Esophagus (tissue), 2 donors: ENCODE data around the gene SYNPO. TPM values are rescaled to one million over a fixed set of nuclear protein-coding genes. Genes with fewer than 3 reads are reported as not detected.

Experiments
- H3K27ac ChIP-seq, 2 donors: one replicate each; pipeline ENCODE4 v1.5.1; 2013; ENCODE audit warnings: low read depth in 2 of 2, mild to moderate bottlenecking in 2 of 2, inconsistent platforms in 1 of 2, low read length in 1 of 2, moderate library complexity in 1 of 2
- H3K27me3 ChIP-seq, 2 donors: one replicate each; pipeline ENCODE4 v1.6.1; 2013; ENCODE audit warnings: low read length in 2 of 2, control low read depth in 1 of 2, mild to moderate bottlenecking in 1 of 2; ENCODE audit not compliant: insufficient read depth in 2 of 2, control insufficient read depth in 1 of 2
- H3K36me3 ChIP-seq, 2 donors: one replicate each; pipeline ENCODE4 v1.6.1; 2013; ENCODE audit warnings: low read length in 1 of 2; ENCODE audit not compliant: control insufficient read depth in 2 of 2, insufficient read depth in 2 of 2
- H3K4me1 ChIP-seq, 2 donors: one replicate each; pipeline ENCODE4 v1.6.1; 2013; ENCODE audit warnings: low read length in 1 of 2; ENCODE audit not compliant: control insufficient read depth in 2 of 2, insufficient read depth in 2 of 2
- H3K4me3 ChIP-seq, 2 donors: one replicate each; pipeline ENCODE4 v1.5.1; 2013; ENCODE audit warnings: low read length in 2 of 2, mild to moderate bottlenecking in 2 of 2, low read depth in 1 of 2, moderate library complexity in 1 of 2
- H3K9me3 ChIP-seq, 2 donors: one replicate each; pipeline ENCODE4 v1.6.1; 2013; ENCODE audit warnings: mild to moderate bottlenecking in 2 of 2, low read depth in 1 of 2, low read length in 1 of 2, moderate library complexity in 1 of 2; ENCODE audit not compliant: control insufficient read depth in 2 of 2, insufficient read depth in 1 of 2
- WGBS, 2 donors: extraction: QIAGEN DNeasy Blood & Tissue Kit; methylation state at CpG; one replicate each; pipeline ENCODE4 v1.1.7; 2013; 5-methylcytosine and 5-hydroxymethylcytosine counted together
- polyA plus RNA-seq, 2 donors: library from polyadenylated mRNA; stranded (reverse); fragments of 200-250 nt; gene quantifications; one replicate each; pipeline ENCODE4 v1.2.3, GENCODE V29; 2013
- donor health status: healthy with polysubstance abuse.
- donor health status: Bipolar disorder and iron deficiency.

Gene SYNPO
- polyA plus RNA-seq, 2 donors = 4.3 to 5.0 TPM

DNA sequence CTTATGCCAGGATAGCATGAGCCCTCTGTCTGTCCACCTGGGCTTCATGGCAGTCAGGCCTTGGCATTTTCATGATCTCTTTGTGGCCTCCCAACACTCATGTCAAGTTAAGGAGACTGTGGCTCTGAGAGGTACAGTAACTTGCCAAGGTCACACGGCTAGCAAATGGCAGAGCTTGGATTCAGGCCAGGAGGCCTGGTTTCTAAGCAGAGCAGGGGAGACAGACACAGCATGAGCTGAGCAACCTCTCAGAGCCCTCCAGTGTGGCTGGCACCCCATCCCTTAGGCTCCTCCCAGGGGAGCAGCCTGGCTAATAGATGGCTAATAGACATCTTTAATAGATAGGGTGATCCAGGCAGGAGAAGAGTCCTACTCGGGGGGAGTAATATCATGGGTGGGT lies 4.1 kb downstream of the SYNPO start:
- H3K4me3 ChIP-seq = no peak overlapping the region
- H3K27me3 ChIP-seq = no peaks in the 10 kb centered on the region
- 42 to 47% methylated on average over 2 of the region's 2 CpGs for WGBS, 2 donors
- peak overlapping the region; percentile 12 to 34 for H3K27ac ChIP-seq
- H3K9me3 ChIP-seq = no peaks in the 10 kb centered on the region
- peaks cover 12 to 25% of the 10 kb centered on the region in 2 donors for H3K4me1 ChIP-seq
- peaks cover 0 to 3% of the 10 kb centered on the region in 2 donors for H3K36me3 ChIP-seq

DNA sequence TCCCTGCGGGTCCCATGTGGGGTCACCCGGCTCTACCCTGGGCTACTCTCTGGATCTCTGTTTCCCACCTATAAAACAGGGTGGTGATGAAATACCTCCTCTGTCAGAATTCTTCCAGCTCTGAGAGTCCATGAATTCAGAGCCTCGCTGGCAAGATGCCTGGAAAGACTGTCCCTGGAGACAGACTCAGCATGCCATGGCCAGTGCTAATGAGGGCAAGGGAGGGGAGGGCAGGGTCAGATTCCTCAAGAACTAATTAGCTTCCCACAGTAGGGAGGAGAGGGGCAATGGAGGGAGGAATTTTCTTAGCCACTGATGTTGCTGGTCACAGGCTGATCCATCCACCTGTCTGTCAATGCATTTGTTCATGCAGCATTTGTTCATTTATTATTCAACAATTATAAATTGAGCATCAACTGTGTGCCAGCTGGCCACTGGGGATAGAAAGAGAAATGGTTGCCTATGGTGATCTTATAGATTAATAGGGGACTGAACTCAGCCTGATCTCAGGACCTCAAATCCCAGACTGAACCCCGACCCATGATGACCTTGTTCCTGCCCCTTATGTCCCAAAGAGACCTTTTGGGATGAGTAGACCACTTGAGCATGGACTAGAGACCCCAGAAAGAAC lies 4.7 kb downstream of the SYNPO start:
- Histone ChIP-seq H3K27ac (peak overlapping the region in 1 of 2 donors; percentile 6), H3K4me3 (no peak overlapping the region), H3K27me3 (no peaks in the 10 kb centered on the region), H3K9me3 (no peaks in the 10 kb centered on the region), H3K4me1 (peaks cover 8 to 20% of the 10 kb centered on the region in 2 donors), H3K36me3 (peaks cover 0 to 6% of the 10 kb centered on the region in 2 donors)
- 58 to 72% methylated on average over 4 of the region's 4 CpGs for WGBS, 2 donors

DNA sequence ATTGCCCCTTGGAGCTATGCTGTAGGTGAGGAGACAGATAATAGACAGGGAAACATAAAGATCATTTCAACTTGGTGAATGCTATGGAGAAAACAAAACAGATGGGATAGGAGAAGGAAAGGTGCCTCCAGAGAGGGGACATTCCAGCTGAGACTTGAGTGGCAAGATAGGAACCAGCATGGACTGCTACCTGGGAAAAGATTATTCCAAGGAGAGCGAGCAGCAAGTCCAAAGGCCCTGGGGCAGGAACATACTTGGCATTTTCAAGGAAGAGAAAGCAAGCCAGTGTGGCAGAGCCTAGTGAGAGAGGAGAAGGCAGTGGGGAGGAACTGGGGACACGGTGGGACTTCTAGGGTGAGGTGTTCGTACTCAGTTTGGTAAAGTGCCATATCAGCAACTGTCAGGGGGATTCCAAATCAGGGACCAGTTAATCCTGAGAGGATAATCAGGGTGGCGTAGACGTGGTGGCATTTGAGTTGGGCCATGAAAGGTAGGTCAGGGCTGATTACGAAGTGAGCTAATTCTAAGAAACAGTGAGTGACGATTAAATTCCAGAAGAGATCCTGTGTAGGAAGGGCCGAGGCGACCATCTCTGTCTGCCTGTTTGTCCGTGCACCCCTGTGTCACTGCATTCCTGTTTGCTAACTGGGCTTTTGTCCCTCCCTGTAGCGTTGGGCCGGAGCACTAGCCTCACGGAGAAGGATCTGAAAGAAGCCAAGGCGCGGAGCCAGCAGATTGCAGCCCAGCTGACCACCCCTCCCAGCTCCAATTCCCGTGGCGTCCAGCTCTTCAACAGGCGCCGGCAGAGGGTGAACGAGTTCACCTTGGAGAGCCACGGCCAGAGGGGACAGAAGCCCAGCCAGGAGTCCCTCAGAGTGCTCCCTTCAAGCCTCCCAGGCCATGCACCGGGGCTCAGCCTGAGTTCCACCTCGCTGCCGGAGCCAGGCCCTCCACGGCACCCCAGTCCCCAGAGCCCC lies 7.1 kb downstream of the SYNPO start:
- Histone ChIP-seq H3K36me3 (peaks cover 0 to 6% of the 10 kb centered on the region in 2 donors), H3K9me3 (no peaks in the 10 kb centered on the region), H3K4me1 (peaks cover 3 to 4% of the 10 kb centered on the region in 2 donors)

DNA sequence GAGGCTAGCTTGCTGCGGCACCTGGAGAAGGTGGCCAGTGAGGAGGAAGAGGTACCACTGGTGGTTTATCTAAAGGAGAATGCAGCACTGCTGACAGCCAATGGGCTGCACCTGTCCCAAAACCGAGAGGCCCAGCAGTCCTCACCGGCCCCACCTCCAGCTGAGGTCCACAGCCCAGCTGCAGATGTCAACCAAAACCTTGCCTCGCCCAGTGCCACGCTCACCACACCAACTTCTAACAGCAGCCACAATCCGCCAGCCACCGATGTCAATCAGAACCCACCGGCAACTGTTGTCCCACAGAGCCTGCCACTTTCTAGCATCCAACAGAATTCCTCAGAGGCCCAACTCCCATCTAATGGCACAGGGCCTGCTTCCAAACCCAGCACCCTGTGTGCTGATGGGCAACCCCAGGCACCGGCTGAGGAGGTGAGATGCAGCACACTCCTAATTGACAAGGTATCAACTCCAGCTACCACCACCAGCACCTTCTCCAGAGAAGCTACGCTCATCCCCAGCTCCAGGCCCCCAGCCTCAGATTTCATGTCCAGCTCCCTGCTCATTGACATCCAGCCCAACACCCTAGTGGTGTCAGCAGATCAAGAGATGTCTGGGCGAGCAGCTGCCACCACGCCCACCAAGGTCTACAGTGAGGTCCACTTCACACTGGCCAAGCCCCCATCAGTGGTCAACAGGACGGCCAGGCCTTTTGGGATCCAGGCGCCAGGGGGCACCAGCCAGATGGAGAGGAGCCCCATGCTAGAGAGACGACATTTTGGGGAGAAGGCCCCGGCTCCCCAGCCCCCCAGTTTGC lies 8.0 kb downstream of the SYNPO start:
- Histone ChIP-seq H3K36me3 (peaks cover 0 to 7% of the 10 kb centered on the region in 2 donors), H3K4me1 (peaks cover 0 to 4% of the 10 kb centered on the region in 2 donors), H3K4me3 (no peak overlapping the region), H3K27ac (no peak overlapping the region), H3K9me3 (no peaks in the 10 kb centered on the region), H3K27me3 (no peaks in the 10 kb centered on the region)
- 90 to 92% methylated on average over 16 of the region's 16 CpGs for WGBS, 2 donors

More for the DNA sequence above, 7.1 kb downstream of the SYNPO start:
- Histone ChIP-seq H3K4me3 (no peak overlapping the region), H3K27ac (no peak overlapping the region), H3K27me3 (no peaks in the 10 kb centered on the region)
- 73 to 74% methylated on average over 25 of the region's 25 CpGs for WGBS, 2 donors

DNA sequence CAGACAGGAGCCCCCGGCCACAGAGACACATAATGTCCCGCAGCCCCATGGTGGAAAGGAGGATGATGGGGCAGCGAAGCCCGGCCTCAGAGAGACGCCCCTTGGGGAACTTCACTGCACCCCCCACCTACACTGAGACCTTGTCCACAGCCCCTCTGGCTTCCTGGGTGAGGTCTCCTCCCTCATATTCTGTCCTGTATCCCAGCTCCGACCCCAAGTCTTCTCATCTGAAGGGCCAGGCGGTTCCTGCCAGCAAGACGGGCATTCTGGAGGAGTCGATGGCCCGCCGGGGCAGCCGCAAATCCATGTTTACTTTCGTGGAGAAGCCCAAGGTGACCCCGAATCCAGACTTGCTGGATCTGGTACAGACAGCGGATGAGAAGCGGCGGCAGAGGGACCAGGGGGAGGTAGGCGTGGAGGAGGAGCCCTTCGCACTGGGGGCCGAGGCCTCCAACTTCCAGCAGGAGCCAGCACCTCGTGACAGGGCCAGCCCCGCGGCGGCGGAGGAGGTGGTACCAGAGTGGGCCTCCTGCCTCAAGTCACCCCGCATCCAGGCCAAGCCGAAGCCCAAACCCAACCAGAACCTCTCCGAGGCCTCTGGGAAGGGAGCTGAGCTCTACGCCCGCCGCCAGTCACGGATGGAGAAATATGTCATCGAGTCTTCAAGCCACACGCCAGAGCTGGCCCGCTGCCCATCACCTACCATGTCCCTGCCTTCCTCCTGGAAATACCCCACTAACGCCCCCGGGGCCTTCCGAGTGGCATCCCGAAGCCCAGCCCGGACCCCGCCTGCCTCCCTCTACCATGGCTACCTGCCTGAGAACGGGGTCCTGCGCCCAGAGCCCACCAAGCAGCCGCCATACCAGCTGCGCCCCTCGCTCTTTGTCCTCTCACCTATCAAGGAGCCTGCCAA lies 8.9 kb downstream of the SYNPO start:
- Histone ChIP-seq H3K36me3 (peaks cover 0 to 7% of the 10 kb centered on the region in 2 donors), H3K27me3 (no peaks in the 10 kb centered on the region), H3K4me1 (peaks cover 0 to 4% of the 10 kb centered on the region in 2 donors), H3K4me3 (no peak overlapping the region), H3K9me3 (no peaks in the 10 kb centered on the region), H3K27ac (no peak overlapping the region)
- 93% methylated on average over 46 of the region's 46 CpGs for WGBS, 2 donors

DNA sequence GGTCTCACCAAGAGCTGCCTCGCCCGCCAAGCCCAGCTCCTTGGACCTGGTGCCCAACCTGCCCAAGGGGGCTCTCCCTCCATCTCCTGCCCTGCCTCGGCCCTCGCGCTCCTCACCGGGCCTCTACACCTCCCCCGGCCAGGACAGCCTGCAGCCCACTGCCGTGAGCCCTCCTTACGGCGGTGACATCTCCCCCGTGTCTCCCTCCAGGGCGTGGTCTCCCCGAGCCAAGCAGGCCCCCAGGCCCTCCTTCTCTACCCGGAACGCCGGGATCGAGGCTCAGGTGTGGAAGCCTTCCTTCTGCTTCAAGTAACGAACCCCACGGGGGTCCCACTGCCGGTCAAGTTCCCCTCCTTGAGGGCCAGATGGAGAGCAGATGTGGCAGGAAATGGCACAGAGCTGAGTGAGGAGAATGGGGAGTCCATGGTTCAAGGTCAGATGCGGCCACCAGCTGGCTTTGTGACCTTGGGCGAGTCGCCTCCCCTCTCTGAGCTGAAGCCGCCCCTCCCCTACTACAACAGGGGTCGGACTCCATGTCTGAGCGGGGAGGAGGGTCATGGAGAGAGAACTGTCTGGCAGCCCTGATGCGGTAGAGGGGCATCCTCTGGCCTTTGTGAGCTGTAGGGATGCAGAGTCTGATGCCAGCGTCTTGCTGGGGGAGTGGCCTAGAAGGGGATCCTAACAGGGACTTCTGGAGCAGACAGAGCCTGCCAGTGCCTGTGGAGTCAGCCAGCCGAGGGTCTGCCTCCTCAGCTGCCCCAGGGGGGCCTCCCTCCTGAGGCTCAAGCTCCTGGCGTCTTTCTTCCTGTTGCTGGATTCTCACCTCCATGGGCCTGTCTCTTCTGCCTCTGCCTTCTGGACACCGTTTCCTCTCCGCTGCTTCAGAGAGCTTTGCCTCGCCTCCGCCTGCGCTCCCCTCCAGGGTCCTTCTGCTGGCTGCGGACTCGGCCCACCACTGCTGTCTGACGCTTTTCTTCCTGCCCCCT lies 9.9 kb downstream of the SYNPO start:
- Histone ChIP-seq H3K36me3 (peaks cover 0 to 7% of the 10 kb centered on the region in 2 donors), H3K9me3 (no peaks in the 10 kb centered on the region), H3K4me1 (no peaks in the 10 kb centered on the region), H3K27ac (no peak overlapping the region), H3K27me3 (no peaks in the 10 kb centered on the region), H3K4me3 (no peak overlapping the region)
- 87 to 90% methylated on average over 37 to 38 of the region's 38 CpGs for WGBS, 2 donors

DNA sequence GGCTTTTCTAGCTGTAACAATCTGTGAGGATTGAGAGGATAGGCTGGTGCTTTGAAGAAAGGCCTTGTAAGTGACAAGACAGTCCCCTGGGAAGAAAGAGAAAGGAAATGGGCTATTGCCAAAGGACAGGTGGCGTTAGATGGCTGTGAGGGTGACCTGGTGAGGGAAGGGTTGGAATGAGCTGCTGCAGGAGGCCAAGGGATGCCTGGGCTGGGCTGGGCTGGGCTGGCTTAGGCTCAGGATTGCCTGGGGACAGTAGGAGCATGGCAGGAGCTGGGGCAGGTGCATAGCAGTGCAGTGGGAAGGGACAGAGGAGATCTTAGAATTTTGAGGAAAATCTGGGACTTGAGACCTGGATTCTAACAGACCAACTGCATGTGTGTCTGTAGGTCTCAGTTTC lies 10.9 kb downstream of the SYNPO start:
- Histone ChIP-seq H3K27ac (no peak overlapping the region), H3K4me1 (no peaks in the 10 kb centered on the region)

More for the DNA sequence above, 10.9 kb downstream of the SYNPO start:
- Histone ChIP-seq H3K36me3 (peaks cover 0 to 7% of the 10 kb centered on the region in 2 donors), H3K27me3 (no peaks in the 10 kb centered on the region), H3K4me3 (no peak overlapping the region), H3K9me3 (no peaks in the 10 kb centered on the region)
- 48 to 57% methylated on average over 1 of the region's 1 CpG for WGBS, 2 donors
